Measurements from ENCODE around the gene SENP5. TPM values are rescaled to one million over a fixed set of nuclear protein-coding genes. Genes with fewer than 3 reads are reported as not detected.
"Not testable (repeated sequence)": the region's sequence is repeated elsewhere in the genome, so short reads cannot be mapped to it uniquely, and the experiment has no call there.

Gene SENP5
- total and polyA plus RNA-seq, 9 of the 15 experiments (the other 6 are each of a cell fraction or from before 2014, with no cell fraction given): 18.3 to 59.7 (median 35.8) TPM

GRCh38 chr3:196843435-196844110, 24.1 kb upstream of the SENP5 start (continued):
- TF ChIP-seq CCNT2 (IDR thresholded peaks at IDR 0.05; ENCODE audit: borderline replicate concordance, extremely low read depth, insufficient read length, low read depth, low read length) (no peak), ZNF695 (CRISPR knock-in tag; IDR thresholded peaks at IDR 0.05) (no peak), KAT7 (CRISPR knock-in tag; IDR thresholded peaks at IDR 0.05; ENCODE audit: borderline replicate concordance) (0 out of 2 replicates have a peak, but pooled peaks have one; percentile 67), ETS2 (tag; IDR thresholded peaks at IDR 0.05; ENCODE audit: borderline replicate concordance, poor library complexity, severe bottlenecking) (no peak)

- CTCF ChIA-PET (ENCODE audit: low intra/inter-chr PET ratio): interaction anchor here (0.7 kb wide), 1 partner anchor 379 kb away, joined by 3 read pairs; no protein-coding TSS in a partner anchor
- POLR2A ChIA-PET: interaction anchor here (0.7 to 1.1 kb wide), 4 partner anchors 10 to 108 kb away, joined by 3 to 7 read pairs (median 3); partner anchors contain the start of gene NCBP2
- H3K36me3 ChIP-seq (ENCODE audit: control insufficient read depth, insufficient read depth, low read length); H3K4me3 ChIP-seq; in situ Hi-C loops (cut with MboI); intact Hi-C loops (cut with micrococcal nuclease); H3K79me2 ChIP-seq (ENCODE audit: control insufficient read depth, insufficient read depth, low read length); H3K27me3 ChIP-seq (ENCODE audit: control insufficient read depth in 2 of 2, insufficient read depth in 2 of 2, low read length in 2 of 2); H3K9me1 ChIP-seq (ENCODE audit: control insufficient read depth, insufficient read depth, low read length); H3K9me3 ChIP-seq (replicated peaks; ENCODE audit: control insufficient read depth, insufficient read depth, low read depth, low read length); BruUV-seq (replicated peaks); H4K20me1 ChIP-seq (replicated peaks; ENCODE audit: control insufficient read depth, insufficient read depth, low read length): not testable (repeated sequence)
- H3K4me2 ChIP-seq (ENCODE audit: insufficient read depth, low read length): peak overlapping the region; percentile 6; the same call in 1 of the 2 replicates
- whole genome bisulfite sequencing (ENCODE audit: insufficient coverage, low coverage, missing lambda C conversion rate): 38% methylated on average over 19 of the region's 22 CpGs
- ATAC-seq (peak; percentile 4; the same call in 1 of the 3 replicates), DNase-seq (ENCODE audit: extremely low read depth in 1 of 4, low spot score in 3 of 4) (peak in 2 of 4 experiments; percentile 14 to 28), FAIRE-seq (peak; percentile 52)
- H2AFZ ChIP-seq (ENCODE audit: low read depth, low read length): peak overlapping the region; percentile 95
- H3K9ac ChIP-seq (ENCODE audit: insufficient read depth in 1 of 2, low read depth in 2 of 2, low read length in 2 of 2): 0 out of 4 replicates have a peak overlapping the region, but pooled peaks of 1 of the 2 experiments have one; percentile 29
- H3K27ac ChIP-seq (ENCODE audit: extremely low read depth, low read depth, low read length): peak overlapping the region; percentile 90; the same call in 1 of the 3 replicates
- H3K4me1 ChIP-seq (replicated peaks in 1 of 2; ENCODE audit: control insufficient read depth in 2 of 2, insufficient read depth in 2 of 2, low read length in 2 of 2): peaks cover 17 to 30% of the 10 kb centered on the region in 2 experiments
- TF ChIP-seq DMBX1 (CRISPR knock-in tag; IDR thresholded peaks at IDR 0.05; ENCODE audit: borderline replicate concordance): peak; percentile 35; the same call in 1 of the 2 replicates
- TF ChIP-seq ZNF318 (IDR thresholded peaks at IDR 0.05; ENCODE audit: borderline replicate concordance in 1 of 2, low read depth in 1 of 2): peak in 1 of 2 experiments; percentile 36; a peak in 1 of 4 replicates
- TF ChIP-seq DPF2 (IDR thresholded peaks at IDR 0.05): peak; percentile 38; the same call in 1 of the 2 replicates
Observed at GRCh38 chr3:196844235-196845219, 23.2 kb upstream of the SENP5 start.

All from K562 (cell line).